PC-9 (cell line): ENCODE results near the gene ANKRA2. TPM values are rescaled to one million over a fixed set of nuclear protein-coding genes. Genes with fewer than 3 reads are reported as not detected.

Experiments used
- BruUV-seq: library from RNA; stranded (reverse); fragments of 400-500 nt; replicated peaks from 2 replicates; lab custom pipeline; 2021; lab: Mats Ljungman, UMichigan
- CTCF ChIA-PET: fragments of 300-600 bp; sonication (Branson Sonifier 250); formaldehyde crosslinking; loops from one replicate; lab custom pipeline; 2022; ENCODE audit warnings: antibody characterized with exemption; lab: Charles Lee
- POLR2A ChIA-PET: fragments of 300-600 bp; sonication (Branson Sonifier 250); formaldehyde crosslinking; loops from one replicate; lab custom pipeline; 2022; ENCODE audit warnings: antibody characterized with exemption; ENCODE audit not compliant: unreplicated experiment; lab: Charles Lee
- DNase-seq, 2 experiments: peaks; one replicate each; pipeline versions ENCODE4 v3.0.0 to v3.0.0-alpha.2; 2015 to 2022; ENCODE audit warnings: mixed read lengths in 1 of 2
- H2AFZ ChIP-seq: fragments of 200-600 bp; sonication (generic); 2 replicates; pipeline ENCODE4 v1.8.1; 2017; ENCODE audit warnings: antibody characterized with exemption
- H3F3A ChIP-seq: fragments of 200-600 bp; sonication (generic); 2 replicates; pipeline ENCODE4 v1.8.1; 2017; ENCODE audit warnings: antibody characterized with exemption, mild to moderate bottlenecking, low read depth; ENCODE audit not compliant: insufficient read depth
- H3K27ac ChIP-seq: fragments of 200-600 bp; sonication (generic); 2 replicates; pipeline ENCODE4 v1.6.1; 2016; ENCODE audit warnings: mixed run types
- H3K27me3 ChIP-seq: fragments of 200-600 bp; sonication (generic); 2 replicates; pipeline ENCODE4 v1.6.1; 2016; ENCODE audit warnings: low read depth, mixed run types; ENCODE audit not compliant: insufficient read depth
- H3K36me3 ChIP-seq: fragments of 200-600 bp; sonication (generic); 2 replicates; pipeline ENCODE4 v1.6.1; 2016; ENCODE audit warnings: low read depth, mixed run types
- H3K4me1 ChIP-seq: fragments of 200-600 bp; sonication (generic); replicated peaks from 2 replicates; pipeline ENCODE4 v1.6.1; 2016; ENCODE audit warnings: mixed run types; ENCODE audit not compliant: insufficient read depth
- H3K4me2 ChIP-seq: fragments of 200-600 bp; sonication (generic); 2 replicates; pipeline ENCODE4 v1.6.1; 2017; ENCODE audit warnings: mixed run types
- H3K4me3 ChIP-seq: fragments of 200-600 bp; sonication (generic); 2 replicates; pipeline ENCODE4 v1.6.1; 2016; ENCODE audit warnings: mixed run types
- H3K79me2 ChIP-seq: fragments of 200-600 bp; sonication (generic); 2 replicates; pipeline ENCODE4 v1.6.1; 2017; ENCODE audit warnings: low read depth, mixed run types
- H3K9me2 ChIP-seq: fragments of 200-600 bp; sonication (generic); 2 replicates; pipeline ENCODE4 v1.8.1; 2017; ENCODE audit warnings: mild to moderate bottlenecking; ENCODE audit not compliant: insufficient read depth
- H3K9me3 ChIP-seq: fragments of 200-600 bp; sonication (generic); 2 replicates; pipeline ENCODE4 v1.8.1; 2016; ENCODE audit warnings: low read depth; ENCODE audit not compliant: insufficient read depth
- H4K20me1 ChIP-seq: fragments of 200-600 bp; sonication (generic); 2 replicates; pipeline ENCODE4 v1.8.1; 2017; ENCODE audit not compliant: insufficient read depth
- EZH2 ChIP-seq: fragments of 200-600 bp; sonication (generic); IDR thresholded peaks from 2 replicates; pipeline ENCODE4 v1.8.0; 2017; ENCODE audit warnings: antibody characterized with exemption, low read depth
- intact Hi-C: fragments of 100-400 bp; cut with micrococcal nuclease; formaldehyde crosslinking; loops from one replicate; pipeline ENCODE4 v1.10.0; 2022; ENCODE audit not compliant: unreplicated experiment
- total RNA-seq: library from RNA; stranded (reverse); gene quantifications from 2 replicates; pipeline ENCODE4 v1.2.3, GENCODE V29; 2021
- TF ChIP-seq, protein P1 (sequence below): fragments of 200-600 bp; sonication (generic); conservative IDR thresholded peaks from 2 replicates; pipeline ENCODE4 v1.6.1; 2017; ENCODE audit warnings: mixed run types, antibody characterized with exemption, mild to moderate bottlenecking, moderate library complexity

The ANKRA2 gene
- total RNA-seq, 1 experiment from 2014 or later, result 15.5 TPM

DNA sequence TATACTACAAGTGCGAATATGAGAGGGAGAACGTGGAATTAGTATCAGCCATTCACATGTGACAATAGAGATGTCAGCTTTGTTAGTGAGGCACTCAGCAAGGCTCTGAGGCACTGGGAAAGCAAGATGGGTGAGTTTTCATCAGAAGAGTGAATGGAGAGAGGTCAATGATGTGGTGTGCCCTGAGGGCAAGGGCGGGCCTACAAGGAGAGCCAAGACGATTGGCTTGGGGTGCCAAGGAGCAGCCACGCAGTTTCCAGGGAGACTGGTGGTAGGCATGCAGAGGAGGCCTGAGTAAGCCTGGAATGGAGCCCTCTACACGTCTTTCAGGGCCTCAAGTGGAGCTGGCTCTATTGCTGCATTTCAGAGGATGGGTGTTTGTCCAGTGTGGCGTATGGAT lies 42.5 kb downstream of the ANKRA2 start:
- Histone ChIP-seq H3K4me3 (no peak overlapping the region), H3K27ac (no peak overlapping the region), H3F3A (no peaks in the 10 kb centered on the region), H3K4me2 (no peak overlapping the region), H3K4me1 (0 out of 2 replicates have a peak, but pooled peaks cover 4% of the 10 kb centered on the region), H3K9me2 (no peaks in the 10 kb centered on the region), H2AFZ (no peak overlapping the region), H3K79me2 (no peaks in the 10 kb centered on the region), H3K9me3 (no peaks in the 10 kb centered on the region), H3K36me3 (no peaks in the 10 kb centered on the region), H4K20me1 (no peaks in the 10 kb centered on the region), H3K27me3 (no peaks in the 10 kb centered on the region)
- ChIA-PET POLR2A (interaction anchor here (0.6 kb wide), 1 partner anchor 1142 kb away, joined by 5 read pairs; no protein-coding TSS in a partner anchor), CTCF (interaction anchor here (0.6 to 0.8 kb wide), 3 partner anchors 270 to 1137 kb away, joined by 3 read pairs; no protein-coding TSS in a partner anchor)
- TF ChIP-seq EZH2, result no peak
- TF ChIP-seq, protein P1, sequence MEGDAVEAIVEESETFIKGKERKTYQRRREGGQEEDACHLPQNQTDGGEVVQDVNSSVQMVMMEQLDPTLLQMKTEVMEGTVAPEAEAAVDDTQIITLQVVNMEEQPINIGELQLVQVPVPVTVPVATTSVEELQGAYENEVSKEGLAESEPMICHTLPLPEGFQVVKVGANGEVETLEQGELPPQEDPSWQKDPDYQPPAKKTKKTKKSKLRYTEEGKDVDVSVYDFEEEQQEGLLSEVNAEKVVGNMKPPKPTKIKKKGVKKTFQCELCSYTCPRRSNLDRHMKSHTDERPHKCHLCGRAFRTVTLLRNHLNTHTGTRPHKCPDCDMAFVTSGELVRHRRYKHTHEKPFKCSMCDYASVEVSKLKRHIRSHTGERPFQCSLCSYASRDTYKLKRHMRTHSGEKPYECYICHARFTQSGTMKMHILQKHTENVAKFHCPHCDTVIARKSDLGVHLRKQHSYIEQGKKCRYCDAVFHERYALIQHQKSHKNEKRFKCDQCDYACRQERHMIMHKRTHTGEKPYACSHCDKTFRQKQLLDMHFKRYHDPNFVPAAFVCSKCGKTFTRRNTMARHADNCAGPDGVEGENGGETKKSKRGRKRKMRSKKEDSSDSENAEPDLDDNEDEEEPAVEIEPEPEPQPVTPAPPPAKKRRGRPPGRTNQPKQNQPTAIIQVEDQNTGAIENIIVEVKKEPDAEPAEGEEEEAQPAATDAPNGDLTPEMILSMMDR, result no peak
- BruUV-seq, result no TSS peak
- intact Hi-C loops, result no loop called here
- DNase-seq, result peak; percentile 50 to 72

DNA sequence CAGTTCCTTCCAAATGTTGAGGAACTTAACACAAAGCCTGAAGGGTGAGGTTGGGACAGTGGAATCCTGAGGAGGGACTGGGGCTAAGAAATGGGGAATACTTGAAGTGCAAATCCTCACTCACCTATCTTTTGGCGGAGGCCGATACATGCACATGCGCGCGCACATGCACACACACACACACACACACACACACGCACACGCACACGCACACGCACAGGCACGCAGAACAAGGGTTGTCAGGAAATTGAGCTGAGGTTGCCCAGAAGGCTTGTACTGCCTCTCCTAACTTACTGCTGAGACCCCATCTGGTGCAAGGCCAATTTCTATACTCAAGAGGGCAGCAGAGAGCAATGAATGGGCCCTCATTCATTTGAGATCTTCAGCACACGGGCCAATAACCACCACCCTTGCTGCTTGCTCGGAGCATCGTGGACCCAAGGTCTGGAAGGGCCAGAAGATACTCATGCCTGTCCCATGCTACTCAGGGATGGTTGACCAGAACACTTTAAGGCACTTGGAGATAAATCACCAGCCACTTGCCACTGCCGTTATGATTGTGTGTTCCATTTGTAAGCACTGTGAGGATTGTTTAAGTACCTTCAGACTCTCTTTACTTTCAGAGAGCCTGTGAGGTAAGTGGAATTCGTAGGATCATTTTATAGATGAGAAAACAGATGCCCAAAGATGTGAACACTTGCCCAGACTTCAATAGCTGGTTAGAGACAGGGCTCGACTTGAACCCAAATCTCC lies 45.7 kb downstream of the ANKRA2 start:
- DNase-seq, result peak; percentile 58 to 64
- POLR2A ChIA-PET, result interaction anchor here (0.6 to 0.7 kb wide), 2 partner anchors 21 to 226 kb away, joined by 4 read pairs; partner anchors contain the start of gene BTF3

DNA sequence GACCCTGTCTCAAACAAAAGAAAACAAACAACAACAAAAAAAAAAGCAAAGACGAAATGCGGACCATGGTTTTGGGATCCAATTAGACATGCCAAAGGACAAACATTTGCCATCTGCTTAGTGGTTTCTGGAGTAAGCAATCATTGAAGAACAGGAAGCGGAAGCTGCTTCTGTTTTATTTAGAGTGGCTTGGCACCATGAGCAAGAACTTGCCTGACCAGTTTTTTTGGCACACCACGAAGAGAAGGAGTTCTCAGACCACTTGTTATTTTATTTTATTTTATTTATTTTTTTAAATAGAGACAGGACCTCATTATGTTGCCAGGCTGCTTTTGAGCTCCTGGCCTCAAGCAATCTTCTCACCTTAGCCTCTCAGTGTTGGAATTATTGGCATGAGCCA lies 50.2 kb downstream of the ANKRA2 start:
- CTCF ChIA-PET, result interaction anchor here (0.7 kb wide), 1 partner anchor 76 kb away, joined by 3 read pairs; no protein-coding TSS in a partner anchor
- Histone ChIP-seq H4K20me1 (no peaks in the 10 kb centered on the region), H3F3A (peaks cover 16% of the 10 kb centered on the region; the same call in 1 of the 2 replicates), H3K4me2 (peak overlapping the region; percentile 48), H3K4me1 (peaks cover 21% of the 10 kb centered on the region), H2AFZ (0 out of 2 replicates have a peak overlapping the region, but pooled peaks have one; percentile 57), H3K27me3 (no peaks in the 10 kb centered on the region), H3K9me3 (no peaks in the 10 kb centered on the region), H3K79me2 (no peaks in the 10 kb centered on the region), H3K36me3 (no peaks in the 10 kb centered on the region), H3K4me3 (no peak overlapping the region), H3K27ac (peak overlapping the region; percentile 31; the same call in 1 of the 2 replicates), H3K9me2 (no peaks in the 10 kb centered on the region)
- no TSS peak for BruUV-seq
- DNase-seq, result peak; percentile 19 to 72
- TF ChIP-seq, protein P1, result no peak
- TF ChIP-seq EZH2, result no peak
- POLR2A ChIA-PET, result interaction anchor here (0.6 kb wide), 2 partner anchors 50 to 633 kb away, joined by 4 to 5 read pairs; no protein-coding TSS in a partner anchor
- intact Hi-C loops, result no loop called here

More for the DNA sequence above, 45.7 kb downstream of the ANKRA2 start:
- peaks cover 10% of the 10 kb centered on the region; the same call in 1 of the 2 replicates for H3F3A ChIP-seq
- H3K9me2 ChIP-seq, result no peaks in the 10 kb centered on the region
- no peaks in the 10 kb centered on the region for H4K20me1 ChIP-seq
- H3K27ac ChIP-seq, result no peak overlapping the region
- H3K4me2 ChIP-seq, result peak overlapping the region; percentile 48; the same call in 1 of the 2 replicates
- H3K79me2 ChIP-seq, result no peaks in the 10 kb centered on the region
- CTCF ChIA-PET, result interaction anchor here (0.7 kb wide), 1 partner anchor 134 kb away, joined by 5 read pairs; no protein-coding TSS in a partner anchor
- TF ChIP-seq, protein P1, result peak; percentile 80
- TF ChIP-seq EZH2, result no peak
- no TSS peak for BruUV-seq
- no peaks in the 10 kb centered on the region for H3K27me3 ChIP-seq
- no peak overlapping the region for H3K4me3 ChIP-seq
- no peaks in the 10 kb centered on the region for H3K36me3 ChIP-seq
- H3K9me3 ChIP-seq, result no peaks in the 10 kb centered on the region
- H2AFZ ChIP-seq, result peak overlapping the region; percentile 52; the same call in 1 of the 2 replicates
- intact Hi-C loops, result loop anchor here (1.0 to 2.0 kb wide), 3 partner anchors 18 to 273 kb away; partner anchors contain the start of genes ANKRA2 and UTP15
- peaks cover 18% of the 10 kb centered on the region for H3K4me1 ChIP-seq
